Fibroblast of the aortic adventitia (primary cell): Measurements from ENCODE around the gene ANKRD33. TPM values are rescaled to one million over a fixed set of nuclear protein-coding genes. Genes with fewer than 3 reads are reported as not detected.

ENCODE experiments used
- DNase-seq: peaks from one replicate; pipeline ENCODE4 v3.0.0-alpha.2; 2010; ENCODE audit warnings: low read depth
- H3K4me3 ChIP-seq: 2 replicates; pipeline ENCODE4 v1.5.1; 2011; ENCODE audit warnings: low read depth, mild to moderate bottlenecking, control low read depth, low read length, moderate library complexity
- CTCF ChIP-seq: IDR thresholded peaks from 2 replicates; pipeline ENCODE4 v1.5.1; 2011; ENCODE audit warnings: mild to moderate bottlenecking, low read length, control low read depth, inconsistent platforms; ENCODE audit not compliant: insufficient read depth
- total RNA-seq: library from RNA; depleted of rRNA; stranded (reverse); fragments of >200 nt; gene quantifications from 2 replicates; pipeline ENCODE4 v1.2.3, GENCODE V29; 2012; ENCODE audit warnings: low replicate concordance

The ANKRD33 gene
- total RNA-seq, 1 donor = 0.09 TPM

DNA sequence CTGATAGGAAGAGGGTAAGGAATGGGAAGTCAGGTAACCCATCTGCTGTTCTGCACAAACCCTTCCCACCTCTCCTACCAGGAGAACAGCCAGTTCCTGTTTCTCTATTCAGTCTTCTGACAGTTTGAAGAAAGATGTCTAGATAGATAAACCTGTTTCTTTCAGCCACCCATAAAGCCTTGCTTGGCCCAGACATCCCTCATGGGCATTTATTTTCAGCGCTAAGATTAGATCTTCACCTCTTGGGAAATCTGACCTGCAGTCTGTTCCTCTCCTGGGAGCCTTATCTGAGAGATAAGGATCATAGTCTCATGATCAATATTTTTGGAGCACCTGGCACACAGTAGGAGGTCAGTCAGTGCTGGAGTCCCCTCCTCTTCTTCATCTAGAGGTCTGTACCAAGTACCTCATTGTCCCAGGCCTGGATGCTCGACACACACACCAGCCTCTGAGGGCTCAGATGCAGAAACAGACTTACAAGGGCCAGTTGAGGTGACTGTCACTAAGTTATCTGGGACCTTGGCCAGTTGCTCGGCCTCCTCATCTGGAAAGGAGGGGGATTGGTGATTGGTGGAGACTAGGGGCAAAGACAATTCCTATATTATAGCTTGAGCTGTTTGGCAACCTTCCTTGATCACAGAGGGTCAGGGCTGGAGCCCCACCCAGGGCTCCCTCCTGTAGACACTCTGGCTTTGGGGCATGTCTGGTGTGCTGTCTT lies 37.6 kb downstream of the ANKRD33 start:
- H3K4me3 ChIP-seq = no peak overlapping the region
- no peak for TF ChIP-seq CTCF
- no peak for DNase-seq

DNA sequence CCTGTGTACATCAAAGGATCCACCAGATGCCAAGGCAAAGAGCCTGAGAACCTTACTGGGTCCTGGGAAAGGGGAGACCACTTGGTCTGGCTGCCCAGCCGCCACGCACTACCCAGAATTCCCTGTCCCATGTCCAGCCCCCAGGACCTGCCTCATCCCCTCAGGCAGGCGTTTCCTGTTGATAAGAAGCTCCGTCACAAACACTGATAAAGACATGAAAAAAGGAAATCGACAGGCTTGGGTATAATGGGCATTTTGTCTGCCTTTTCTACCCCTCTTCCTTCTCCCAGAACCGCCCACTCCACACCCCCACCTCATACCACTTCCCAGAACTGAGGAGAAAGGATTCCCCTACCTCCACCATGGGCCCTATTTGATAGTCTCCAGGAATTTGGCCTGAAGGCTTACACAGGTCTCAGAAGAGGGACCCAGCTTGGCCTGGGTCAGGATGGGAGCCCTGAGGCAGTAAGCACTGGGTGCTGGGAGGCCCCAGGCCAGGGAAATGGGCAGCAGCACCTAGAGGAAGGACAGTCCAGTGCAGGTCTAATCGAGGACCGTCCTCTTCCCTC lies 38.2 kb downstream of the ANKRD33 start:
- TF ChIP-seq CTCF = no peak
- peak; percentile 23 for DNase-seq
- no peak overlapping the region for H3K4me3 ChIP-seq

DNA sequence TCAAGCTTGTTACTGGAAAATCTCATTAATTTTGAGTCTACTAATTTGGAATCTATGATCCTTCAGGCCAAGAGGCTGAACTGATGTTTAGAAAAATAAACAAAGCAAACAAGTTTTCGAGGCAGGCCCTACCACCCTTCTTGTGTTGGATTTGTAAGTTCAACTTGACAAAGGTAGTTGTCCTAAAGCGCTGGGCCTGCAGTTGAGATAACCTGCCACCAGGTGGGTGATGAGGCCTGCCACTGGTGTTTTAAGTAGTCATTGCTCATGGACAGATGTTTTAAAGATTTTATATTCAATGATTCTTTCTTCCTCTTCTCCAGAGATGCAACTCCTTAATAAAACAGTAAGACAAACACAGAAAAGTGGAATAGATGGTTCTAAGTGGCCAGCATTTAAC lies 38.8 kb downstream of the ANKRD33 start:
- H3K4me3 ChIP-seq = no peak overlapping the region
- peak; percentile 55 for DNase-seq

DNA sequence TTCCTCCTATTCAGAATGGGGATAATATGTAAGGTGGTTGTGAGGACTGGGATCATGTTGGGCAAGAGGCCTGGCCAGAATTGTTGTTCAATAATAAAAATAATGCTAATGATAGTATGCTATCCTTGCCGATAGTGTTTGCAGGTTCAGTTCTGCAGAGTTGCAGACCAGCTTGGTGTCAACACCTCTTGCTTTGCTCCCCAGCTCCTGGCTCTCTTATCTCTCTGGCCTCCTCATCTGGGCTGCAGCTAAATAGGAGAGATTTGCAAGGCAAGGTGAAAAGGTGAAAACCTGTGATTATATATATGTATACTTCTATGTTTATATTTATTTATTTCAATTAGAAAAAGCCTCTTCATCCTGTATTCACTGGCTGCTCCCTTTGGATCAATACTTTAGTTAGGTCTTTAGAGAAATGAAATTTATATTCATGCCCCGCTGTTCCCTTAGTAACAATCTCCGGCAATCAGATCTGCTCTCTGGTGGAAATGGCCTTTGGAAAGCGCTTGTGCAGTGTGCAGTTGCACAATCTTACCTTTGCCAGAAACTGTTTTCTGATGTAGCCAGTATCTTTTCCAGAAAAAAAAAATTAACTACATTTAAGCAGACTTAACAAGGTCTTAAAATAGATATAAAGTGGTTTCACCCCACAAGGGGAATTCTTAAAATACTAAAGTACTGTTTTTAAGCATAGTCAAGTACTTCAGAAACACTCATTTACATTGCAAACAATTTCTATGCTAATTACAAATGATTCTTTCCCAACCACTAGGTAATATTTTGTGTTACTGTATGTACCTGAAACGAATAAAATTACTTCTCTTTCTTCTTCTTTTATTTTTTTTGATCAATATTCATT lies 44.5 kb downstream of the ANKRD33 start:
- no peak for TF ChIP-seq CTCF

More for the DNA sequence above, 38.8 kb downstream of the ANKRD33 start:
- peak; percentile 53 for TF ChIP-seq CTCF

GRCh38 chr12:51934080-51934479 lies 46.2 kb downstream of the ANKRD33 start:
- no peak for TF ChIP-seq CTCF
- no peak for DNase-seq
- no peak overlapping the region for H3K4me3 ChIP-seq

More for the DNA sequence above, 44.5 kb downstream of the ANKRD33 start:
- H3K4me3 ChIP-seq = no peak overlapping the region
- peak; percentile 39 for DNase-seq

- TF ChIP-seq CTCF = no peak
- H3K4me3 ChIP-seq = no peak overlapping the region
- DNase-seq = no peak
Measured at GRCh38 chr12:51937926-51938325, 50.0 kb downstream of the ANKRD33 start.
